Caki2 (cell line): ENCODE measurements around the gene ARHGEF3. TPM values are rescaled to one million over a fixed set of nuclear protein-coding genes. Genes with fewer than 3 reads are reported as not detected.

Source experiments
- DNase-seq: peaks from one replicate; pipeline ENCODE4 v3.0.0-alpha.2; 2015; ENCODE audit warnings: low read depth
- in situ Hi-C: cut with HindIII; loops from 2 replicates; pipeline ENCODE4 v1.10.0; 2016; ENCODE audit warnings: low sequenced_read_pairs, low pct_unique_long_range_greater_than_20kb, mixed read lengths
- total RNA-seq: library from RNA; depleted of rRNA; stranded (reverse); fragments of >200 nt; shearing (Covaris generic); gene quantifications from 2 replicates; pipeline ENCODE4 v1.2.3, GENCODE V29; 2014; ENCODE audit warnings: low replicate concordance

Gene ARHGEF3
- total RNA-seq, 1 experiment from 2014 or later: 4.6 TPM

DNA sequence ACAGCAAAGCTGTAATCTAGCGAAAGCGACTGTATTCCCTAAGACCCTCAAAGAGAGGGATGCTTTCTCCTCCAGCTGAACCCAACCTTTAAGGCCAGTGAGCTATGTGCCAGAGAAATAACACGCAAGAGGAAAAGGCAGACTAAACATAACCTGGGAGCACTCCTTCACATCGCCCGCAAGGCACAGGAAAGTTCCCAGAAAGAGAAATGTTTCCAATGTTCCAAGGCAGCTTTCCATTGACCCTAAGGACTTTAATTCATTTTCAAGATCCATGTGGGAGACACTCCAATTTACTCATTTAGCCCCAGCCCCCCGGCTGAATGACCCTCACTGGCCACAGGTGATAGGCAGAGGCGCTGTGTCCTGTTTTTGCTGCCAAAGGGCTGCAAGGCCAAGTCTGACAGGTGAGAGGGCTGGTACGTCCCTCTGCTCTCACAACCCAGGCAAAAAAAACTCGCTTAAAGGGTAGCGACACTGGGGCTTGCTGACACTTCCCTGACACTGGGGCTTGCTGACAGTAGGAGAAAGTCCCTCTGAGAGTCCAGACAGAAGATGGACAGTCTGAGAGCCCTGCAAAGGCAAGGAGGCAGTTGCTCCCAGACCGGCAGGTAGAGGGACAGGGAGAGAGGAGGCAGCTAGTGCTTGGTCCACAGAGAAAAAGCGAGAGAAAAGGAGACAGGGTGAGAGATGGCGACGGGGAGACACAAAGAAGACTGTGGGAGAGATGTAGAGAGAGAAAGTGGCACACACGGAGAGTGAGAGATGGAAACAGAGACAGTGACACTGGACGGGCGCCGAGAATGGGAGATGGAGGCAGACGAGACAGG lies 702 bp downstream of the ARHGEF3 start:
- DNase-seq: no peak
- in situ Hi-C loops: no loop called here

DNA sequence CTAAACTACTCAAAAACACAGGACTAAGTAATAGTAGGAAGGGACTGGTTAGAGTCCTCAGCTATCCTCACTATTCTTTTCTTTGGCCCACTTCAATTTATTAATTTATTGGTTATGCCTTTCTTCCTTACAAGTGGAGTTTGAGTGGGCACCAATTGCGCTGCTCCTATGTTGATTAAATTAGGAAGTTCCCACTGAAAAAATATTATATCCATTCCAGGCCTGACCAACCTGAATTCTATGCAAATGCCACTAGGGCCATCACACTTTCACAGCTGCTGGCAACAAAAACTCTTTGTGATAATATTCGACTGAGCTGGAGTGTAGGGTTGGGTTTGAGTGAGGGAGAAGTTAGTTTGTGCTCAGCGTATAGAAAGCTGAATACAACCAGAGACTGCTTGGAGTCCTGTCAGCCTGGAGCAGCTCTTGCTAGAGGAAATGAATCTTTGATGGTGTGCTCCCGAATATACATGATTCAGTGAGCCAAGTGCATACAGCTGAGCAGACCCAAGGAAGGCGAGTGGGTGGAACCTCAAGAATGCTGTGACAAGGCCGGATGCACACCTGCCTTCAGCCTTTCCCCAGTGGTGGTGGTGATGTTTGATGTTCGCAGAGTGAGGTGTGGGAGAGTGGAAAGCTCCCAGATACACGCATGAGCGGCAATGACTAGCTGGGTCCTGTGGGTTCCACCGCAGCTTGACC lies 1.5 kb downstream of the ARHGEF3 start:
- in situ Hi-C loops: no loop called here
- no peak for DNase-seq

DNA sequence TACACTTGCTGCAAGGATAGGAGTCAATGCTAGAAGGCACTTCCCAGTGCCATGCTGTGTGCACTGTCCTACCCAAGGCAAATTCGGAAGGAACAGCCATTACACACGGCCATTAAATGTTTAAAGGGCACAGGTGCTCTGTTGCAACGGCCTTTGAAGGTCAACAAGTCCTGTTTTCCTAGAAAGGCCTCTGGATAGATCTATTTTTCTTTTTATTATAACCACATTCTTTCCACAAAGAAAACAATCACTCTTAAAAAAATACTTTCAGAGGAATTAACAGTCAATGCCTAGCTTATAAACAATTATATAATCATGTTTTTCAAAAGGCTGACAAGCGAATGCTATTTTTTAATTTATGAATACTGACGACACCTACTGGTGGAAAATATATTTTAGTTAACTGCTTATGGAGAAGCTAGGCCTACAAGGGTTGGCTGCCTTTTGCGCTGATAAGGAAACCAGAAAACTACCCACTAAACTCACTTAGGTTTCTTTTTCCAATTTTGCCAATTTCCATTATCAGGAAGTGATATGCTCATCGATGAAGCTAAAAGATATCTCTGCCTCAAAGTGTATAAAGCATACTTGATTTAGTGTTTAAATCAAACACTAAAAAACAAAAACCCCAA lies 2.4 kb downstream of the ARHGEF3 start:
- peak; percentile 30 for DNase-seq
- in situ Hi-C loops: no loop called here

DNA sequence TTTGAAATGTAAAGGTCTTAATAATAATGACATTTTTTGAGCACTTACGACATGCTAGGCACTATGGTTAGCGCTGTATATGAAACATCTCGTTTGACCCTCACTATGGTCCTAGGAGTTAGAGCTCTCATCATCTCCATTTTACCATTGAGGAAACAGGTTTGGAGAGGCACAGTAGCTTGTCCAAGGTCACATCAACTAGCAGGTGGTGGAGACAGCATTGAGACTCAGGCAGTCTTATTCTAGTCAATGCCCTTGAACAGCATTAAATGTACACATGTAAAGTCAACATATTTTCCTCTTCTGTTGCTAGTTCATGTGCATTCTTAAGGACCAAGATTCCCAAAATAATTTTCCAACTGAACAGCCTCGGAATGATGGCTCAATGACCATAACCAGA lies 4.8 kb downstream of the ARHGEF3 start:
- in situ Hi-C loops: no loop called here
- no peak for DNase-seq

DNA sequence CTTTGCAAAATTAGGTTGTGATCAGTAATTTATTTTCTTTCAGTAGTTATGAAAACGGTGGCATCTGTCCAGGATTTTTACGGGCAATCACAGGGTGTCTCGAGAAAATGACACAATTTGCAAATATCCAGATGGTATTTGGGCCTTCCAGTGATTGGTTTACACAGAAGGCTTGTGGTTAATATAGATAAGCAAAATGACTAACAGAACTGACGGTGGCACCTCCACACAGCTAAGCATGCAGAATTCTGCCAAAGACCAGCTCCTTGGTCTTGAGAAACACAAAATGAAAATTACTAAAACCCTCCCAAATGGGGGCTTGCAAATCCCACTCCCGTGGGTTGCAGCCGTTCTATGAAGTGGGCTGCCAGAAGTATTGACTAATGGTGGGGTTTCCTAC lies 5.5 kb downstream of the ARHGEF3 start:
- in situ Hi-C loops: no loop called here
- DNase-seq: no peak

DNA sequence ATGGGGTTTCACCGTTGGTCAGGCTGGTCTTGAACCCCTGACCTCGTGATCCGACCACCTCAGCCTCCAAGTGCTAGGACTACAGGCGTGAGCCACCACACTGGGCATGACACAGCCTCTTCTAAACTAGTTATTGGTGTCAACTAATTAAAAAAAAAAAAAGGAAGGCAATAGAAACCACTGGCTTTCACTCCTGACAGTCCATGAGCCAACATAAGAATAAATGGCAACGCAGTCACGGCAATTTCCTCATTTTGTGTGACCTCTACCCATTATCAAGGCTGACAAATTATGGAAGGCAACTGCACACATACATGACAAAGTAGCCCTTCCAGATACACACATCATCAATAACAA lies 5.9 kb downstream of the ARHGEF3 start:
- in situ Hi-C loops: no loop called here
- DNase-seq: no peak

DNA sequence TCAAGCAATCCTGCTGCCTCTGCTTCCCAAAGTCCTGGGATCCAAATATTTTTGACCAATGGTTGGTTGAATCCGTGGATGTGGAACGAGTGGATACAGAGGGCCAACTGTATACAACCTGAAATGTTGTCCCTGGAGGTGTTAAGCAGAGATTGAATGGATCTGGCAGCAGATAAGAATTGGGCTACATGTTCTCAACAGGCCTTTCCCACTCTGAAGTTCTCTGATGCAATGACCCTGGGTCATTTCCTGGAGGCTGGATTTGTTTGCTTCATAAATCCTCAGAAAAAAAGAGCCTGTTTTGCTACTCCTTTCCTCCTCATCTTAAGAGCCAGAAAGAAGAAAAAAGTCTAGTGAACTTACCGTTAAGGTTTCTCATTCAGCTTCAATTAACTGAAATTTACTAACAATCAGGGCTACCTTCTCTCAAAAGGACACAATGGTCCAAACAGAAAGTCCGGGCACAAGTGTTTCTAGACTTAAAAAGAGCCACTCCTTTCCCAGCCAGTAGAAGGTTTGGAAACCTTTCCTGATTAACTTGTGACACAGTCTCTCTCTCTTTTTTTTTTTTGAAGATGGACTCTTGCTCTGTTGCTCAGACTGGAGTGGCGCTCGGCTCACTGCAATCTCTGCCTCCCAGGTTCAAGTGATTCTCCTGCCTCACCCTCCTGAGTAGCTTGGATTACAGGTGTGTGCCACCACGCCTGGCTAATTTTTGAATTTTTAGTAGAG lies 6.5 kb downstream of the ARHGEF3 start:
- DNase-seq: no peak
- in situ Hi-C loops: no loop called here

DNA sequence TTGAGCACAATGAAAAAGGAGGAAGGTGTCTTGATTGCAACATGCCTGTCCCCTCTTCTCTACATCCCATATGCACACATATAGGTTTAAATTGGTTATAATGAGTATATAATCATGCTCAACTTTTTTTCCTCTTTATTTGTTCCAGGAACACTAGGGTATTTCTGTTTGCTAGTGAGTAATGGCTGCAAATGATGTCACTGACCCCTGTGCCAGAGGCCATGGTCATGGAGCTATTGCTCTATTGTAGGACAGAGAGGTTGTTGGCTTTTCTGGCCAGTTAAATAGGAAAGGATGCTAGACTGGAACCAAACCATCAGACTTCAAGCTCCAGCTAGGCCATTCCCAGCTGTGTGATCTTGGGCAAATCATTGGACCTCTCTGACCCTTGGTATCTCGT lies 9.6 kb downstream of the ARHGEF3 start:
- in situ Hi-C loops: no loop called here
- DNase-seq: no peak

DNA sequence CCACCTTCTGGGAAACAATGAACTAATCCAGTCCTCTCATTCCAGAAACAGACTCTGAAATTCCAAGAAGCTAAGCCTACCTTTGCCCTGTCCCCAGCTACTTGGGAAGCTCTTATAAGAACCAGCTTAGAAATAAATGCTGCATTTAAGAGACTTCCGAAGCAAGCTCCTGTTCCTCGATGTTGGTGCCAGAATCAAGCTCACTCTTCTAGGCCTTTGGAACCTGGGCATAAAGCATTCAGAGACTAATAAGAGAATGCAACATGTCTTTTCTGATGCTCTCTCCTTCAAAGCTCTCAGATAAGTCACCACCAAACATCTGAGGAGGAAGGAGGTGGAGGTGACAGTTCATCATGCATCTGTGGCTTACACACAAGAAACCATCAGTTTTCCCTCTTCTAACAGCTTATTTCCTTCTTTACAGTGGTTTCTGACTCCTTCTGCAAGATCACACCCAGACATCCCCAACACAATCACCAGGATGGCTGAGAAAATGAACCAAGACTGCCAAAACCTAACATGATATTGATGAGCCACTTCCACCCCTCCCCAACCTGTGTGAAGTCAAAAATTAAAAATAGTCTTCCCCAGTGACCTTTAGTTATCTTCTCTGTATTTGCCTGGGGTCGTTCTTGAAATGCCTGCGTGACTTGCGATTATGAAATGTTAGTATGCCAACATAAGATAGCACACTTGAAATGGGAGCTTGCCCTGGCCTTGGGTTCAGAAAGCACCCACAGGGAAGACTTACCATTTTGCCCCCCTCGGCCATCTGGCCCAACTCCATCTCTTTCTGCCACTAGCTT lies 11.5 kb downstream of the ARHGEF3 start:
- in situ Hi-C loops: no loop called here

DNA sequence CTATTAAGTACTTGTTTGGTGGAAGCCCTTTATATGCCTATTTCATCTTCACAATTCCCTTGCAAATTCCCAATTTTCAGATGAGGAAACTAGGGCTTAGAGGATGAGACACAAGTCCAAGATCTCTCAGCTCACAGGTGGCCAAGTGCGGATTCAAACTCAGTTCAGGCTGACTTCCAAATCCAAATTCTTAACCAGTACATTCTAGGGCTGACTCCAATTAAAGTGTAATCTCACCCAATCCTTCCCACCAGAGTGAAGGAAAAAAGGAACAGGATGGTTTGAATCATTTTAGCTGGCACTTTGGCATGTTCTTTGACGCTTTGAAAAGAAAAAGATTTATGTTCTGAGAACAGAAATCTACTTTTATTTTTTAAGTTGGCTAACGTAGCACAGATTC lies 12.7 kb downstream of the ARHGEF3 start:
- in situ Hi-C loops: no loop called here

More for the DNA sequence above, 11.5 kb downstream of the ARHGEF3 start:
- DNase-seq: no peak

DNA sequence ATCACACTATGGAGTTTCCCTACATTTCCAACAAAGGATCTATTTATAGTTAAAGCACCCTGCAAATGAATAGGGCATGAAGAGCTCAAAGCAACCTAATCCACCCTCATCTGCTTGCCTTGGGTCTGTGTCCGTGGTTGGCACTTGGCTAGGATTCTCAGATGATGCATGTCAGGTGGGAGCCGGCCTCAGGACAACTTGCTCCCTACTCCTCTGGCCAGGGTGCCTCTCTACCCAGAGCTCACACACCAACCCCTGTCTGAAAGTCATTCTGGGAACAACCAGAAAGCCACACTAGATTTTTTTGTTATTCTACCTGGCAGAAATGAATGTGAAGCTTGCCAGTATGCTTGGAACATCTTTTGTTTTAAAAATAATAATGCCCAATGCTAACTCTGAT lies 13.2 kb downstream of the ARHGEF3 start:
- no peak for DNase-seq
- in situ Hi-C loops: no loop called here

More for the DNA sequence above, 12.7 kb downstream of the ARHGEF3 start:
- DNase-seq: no peak

DNA sequence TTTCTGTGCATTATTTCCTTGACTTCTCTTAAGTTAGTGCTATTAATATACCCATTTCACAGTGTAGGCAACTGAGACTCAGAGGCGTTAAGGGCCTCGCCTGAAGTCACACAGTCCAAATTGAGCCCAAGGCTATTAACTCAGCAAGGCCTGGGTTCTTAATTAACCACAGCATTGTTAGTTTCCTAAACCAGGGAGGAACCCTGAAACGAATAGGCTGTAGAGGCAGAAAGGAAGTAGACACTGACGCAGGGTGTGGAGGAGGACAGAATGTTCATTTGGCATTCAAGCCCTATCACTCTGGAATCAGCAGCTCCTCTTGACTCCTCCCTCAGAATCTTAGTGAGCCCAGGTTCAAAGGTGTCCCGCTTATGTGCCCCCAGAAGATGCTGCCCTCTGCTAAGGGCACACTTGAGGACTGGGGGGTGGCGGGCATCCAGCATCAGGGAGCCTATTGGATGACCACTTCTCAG lies 13.9 kb downstream of the ARHGEF3 start:
- DNase-seq: no peak
- in situ Hi-C loops: no loop called here

DNA sequence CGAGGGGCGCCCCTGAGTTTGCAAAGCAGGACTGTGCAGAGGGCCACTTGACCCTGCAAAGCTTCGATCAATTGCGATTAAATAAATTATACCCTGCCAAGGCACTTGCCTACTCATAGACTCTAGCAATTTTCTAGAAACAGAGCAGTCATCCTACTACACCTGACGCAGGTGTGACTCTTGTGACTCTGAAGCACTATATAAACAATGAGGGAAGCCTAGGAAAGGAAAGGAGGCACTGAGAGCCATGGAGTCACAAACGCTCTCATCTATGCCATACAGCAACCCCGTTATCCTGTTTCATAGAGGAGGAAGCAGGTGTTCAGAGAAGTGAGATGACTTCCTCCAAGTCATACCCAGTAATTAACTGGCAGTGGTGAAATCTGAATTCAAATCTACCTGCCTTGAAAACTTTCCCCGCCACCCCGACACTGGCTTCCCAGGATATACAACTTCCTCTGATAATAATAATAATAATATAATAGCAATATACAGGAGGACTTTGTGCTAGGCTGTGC lies 14.4 kb downstream of the ARHGEF3 start:
- no peak for DNase-seq
- in situ Hi-C loops: no loop called here

DNA sequence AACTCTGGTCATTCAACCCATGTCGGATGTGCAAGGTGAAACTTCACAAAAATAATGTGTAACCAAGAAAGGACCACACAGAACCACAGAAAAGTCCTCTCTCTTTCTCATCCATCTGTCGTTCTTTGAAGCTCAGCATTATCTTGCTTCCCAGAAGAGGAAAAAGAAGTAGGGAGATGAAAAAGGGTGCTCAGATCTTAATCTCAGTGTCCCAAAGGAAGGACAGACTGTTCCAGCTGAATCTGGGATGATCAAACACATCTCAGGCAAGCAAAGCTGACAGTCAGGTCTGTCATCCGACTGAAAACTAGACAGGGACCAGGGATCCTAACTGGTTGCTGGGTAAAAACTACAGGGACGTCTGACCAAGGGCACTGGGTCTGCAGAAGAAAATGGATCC lies 16.2 kb downstream of the ARHGEF3 start:
- in situ Hi-C loops: no loop called here
- no peak for DNase-seq

DNA sequence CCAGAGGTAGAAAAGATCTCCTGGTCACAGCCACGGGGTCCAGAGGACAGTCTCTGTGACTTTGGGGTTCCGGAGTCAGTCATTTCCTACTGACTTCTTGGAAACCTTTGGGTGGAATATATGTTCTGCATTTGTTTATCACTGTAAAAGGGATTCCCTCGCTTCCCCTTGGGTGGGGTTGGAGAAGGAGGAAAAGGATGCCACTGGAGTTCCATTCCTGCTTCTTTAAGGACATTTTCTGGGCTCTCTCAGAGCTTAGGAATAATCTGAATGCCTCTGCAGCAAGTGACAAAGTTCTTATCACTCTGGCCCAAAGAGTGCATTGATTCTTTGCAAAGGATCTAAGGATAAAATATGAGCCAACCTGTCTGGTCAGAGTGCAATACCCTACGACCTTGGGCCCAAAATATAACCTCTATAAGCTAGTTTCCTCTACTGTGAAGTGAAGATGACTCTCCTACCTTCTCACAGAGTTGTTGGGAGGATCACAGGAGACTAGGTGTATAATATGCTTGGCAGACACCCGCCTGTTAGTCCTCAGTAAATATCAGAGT lies 17.2 kb downstream of the ARHGEF3 start:
- in situ Hi-C loops: no loop called here
- no peak for DNase-seq

DNA sequence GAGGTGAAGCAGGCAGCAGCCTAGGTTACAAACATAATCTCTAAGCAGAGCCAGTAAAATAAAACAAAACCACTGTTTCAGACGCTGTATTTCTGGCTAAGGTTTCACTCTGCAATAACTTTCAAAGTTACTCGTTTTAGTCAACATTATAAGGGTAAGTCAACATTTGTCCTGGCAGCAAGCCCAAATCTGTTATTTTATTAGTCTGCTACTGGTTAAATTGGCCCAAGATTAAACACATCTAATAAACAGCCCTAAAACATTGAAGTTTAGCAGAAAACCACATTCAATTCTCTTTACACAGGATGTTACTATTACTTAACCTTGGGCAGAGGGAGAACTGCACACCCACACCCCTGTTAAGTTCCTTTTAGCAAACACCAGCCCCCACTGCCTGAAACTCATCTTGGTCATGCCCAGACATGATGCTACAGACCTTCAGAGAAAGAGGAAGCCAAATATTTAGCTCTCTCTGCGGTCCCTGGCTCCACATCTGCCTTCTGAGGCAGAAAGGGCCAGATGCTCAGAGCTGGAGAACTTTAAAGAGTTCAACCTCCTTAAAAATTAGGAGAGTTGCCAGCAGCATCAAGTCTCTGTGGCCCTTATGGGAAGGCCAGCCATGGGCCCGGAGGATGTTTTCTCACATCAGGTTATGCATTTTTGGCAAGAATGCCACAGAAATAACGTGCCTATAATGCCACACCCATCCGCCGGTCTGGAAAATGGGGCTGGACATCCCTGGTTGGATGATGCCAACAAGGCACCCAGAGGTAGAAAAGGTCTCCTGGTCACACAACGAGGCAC lies 17.9 kb downstream of the ARHGEF3 start:
- peak; percentile 26 for DNase-seq
- in situ Hi-C loops: no loop called here

DNA sequence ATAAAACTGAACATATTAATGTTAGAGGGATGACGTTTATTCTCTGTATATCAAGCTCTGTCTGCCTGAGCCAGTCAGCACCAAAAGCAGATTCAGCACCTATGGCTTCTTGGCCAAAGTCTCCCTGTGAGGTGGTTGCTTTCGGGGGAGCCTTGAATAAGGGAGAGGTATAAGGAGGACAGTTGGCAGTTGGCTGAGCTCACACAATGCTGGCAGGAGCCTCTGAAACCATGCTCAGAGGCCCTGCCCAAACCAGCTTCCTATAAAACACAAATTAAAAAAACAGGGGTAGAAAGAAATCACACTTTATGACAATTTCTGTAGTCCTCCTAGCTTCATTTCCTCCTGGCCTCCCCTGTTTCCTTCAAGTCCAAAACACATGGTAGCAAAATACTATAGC lies 18.8 kb downstream of the ARHGEF3 start:
- in situ Hi-C loops: no loop called here
- no peak for DNase-seq
